ENCODE data around the gene GNB2. TPM values are rescaled to one million over a fixed set of nuclear protein-coding genes. Genes with fewer than 3 reads are reported as not detected.
A peak's percentile ranks its signal among the peaks of the same experiment; 100 is the strongest.
"Not testable (repeated sequence)": the region's sequence is repeated elsewhere in the genome, so short reads cannot be mapped to it uniquely, and the experiment has no call there.

The GNB2 gene
- total RNA-seq, 2 donors from 2014 or later = 176 to 255 TPM

DNA sequence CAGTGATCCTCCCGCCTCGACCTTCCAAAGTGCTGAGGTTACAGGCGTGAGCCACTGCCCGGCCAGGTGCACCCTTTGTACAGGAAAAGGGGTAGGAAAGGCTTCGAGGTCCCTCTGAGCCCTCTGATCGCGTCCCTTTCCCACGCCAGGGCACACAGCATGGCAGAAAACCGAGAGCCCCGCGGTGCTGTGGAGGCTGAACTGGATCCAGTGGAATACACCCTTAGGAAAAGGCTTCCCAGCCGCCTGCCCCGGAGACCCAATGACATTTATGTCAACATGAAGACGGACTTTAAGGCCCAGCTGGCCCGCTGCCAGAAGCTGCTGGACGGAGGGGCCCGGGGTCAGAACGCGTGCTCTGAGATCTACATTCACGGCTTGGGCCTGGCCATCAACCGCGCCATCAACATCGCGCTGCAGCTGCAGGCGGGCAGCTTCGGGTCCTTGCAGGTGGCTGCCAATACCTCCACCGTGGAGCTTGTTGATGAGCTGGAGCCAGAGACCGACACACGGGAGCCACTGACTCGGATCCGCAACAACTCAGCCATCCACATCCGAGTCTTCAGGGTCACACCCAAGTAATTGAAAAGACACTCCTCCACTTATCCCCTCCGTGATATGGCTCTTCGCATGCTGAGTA lies 33.3 kb downstream of the GNB2 start:
- Histone ChIP-seq H3K9me3 (no peaks in the 10 kb centered on the region), H3K4me1 (ENCODE audit: control insufficient read depth in 1 of 2, low read depth in 2 of 2) (peaks cover 13 to 27% of the 10 kb centered on the region in 2 donors), H3K27me3 (replicated peaks; ENCODE audit: insufficient read depth) (no peaks in the 10 kb centered on the region), H3K36me3 (peaks cover 4% of the 10 kb centered on the region), H3K4me3 (peak overlapping the region; percentile 97), H3K27ac (no peak overlapping the region)
- ATAC-seq (ENCODE audit: insufficient number of reproducible peaks, low FRiP score, low read depth) = no peak
- no peak for DNase-seq (ENCODE audit: low spot score)
- TF ChIP-seq, protein P1, sequence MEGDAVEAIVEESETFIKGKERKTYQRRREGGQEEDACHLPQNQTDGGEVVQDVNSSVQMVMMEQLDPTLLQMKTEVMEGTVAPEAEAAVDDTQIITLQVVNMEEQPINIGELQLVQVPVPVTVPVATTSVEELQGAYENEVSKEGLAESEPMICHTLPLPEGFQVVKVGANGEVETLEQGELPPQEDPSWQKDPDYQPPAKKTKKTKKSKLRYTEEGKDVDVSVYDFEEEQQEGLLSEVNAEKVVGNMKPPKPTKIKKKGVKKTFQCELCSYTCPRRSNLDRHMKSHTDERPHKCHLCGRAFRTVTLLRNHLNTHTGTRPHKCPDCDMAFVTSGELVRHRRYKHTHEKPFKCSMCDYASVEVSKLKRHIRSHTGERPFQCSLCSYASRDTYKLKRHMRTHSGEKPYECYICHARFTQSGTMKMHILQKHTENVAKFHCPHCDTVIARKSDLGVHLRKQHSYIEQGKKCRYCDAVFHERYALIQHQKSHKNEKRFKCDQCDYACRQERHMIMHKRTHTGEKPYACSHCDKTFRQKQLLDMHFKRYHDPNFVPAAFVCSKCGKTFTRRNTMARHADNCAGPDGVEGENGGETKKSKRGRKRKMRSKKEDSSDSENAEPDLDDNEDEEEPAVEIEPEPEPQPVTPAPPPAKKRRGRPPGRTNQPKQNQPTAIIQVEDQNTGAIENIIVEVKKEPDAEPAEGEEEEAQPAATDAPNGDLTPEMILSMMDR (IDR thresholded peaks at IDR 0.05) = no peak

DNA sequence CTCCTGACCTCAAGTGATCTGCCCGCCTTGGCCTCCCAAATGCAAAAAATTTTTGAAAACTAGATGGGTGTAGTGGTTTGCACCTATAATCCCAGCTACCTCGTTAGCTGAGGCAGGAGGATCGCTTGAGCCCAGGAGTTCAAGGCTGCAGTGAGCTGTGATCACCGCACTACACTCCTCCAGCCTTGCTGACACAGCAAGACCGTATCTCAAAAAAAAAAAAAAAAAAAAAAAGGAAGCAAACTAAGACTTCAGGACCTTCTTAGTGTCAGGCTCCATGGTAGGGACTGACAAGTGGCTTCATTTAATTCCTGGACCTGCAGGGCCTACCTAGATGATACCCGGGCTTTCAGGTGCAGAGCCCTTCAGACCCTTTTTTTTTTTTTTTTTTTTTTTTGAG lies 34.9 kb downstream of the GNB2 start:
- TF ChIP-seq, protein P1 (IDR thresholded peaks at IDR 0.05) = no peak
- H3K36me3 ChIP-seq = peaks cover 4% of the 10 kb centered on the region
- ATAC-seq (ENCODE audit: insufficient number of reproducible peaks, low FRiP score, low read depth) (no peak), DNase-seq (ENCODE audit: low spot score) (no peak)
- no peaks in the 10 kb centered on the region for H3K9me3 ChIP-seq
- H3K4me3 ChIP-seq = no peak overlapping the region
- H3K27ac ChIP-seq = no peak overlapping the region
- H3K27me3 ChIP-seq (replicated peaks; ENCODE audit: insufficient read depth) = no peaks in the 10 kb centered on the region
- H3K4me1 ChIP-seq (ENCODE audit: control insufficient read depth in 1 of 2, low read depth in 2 of 2) = peaks cover 13 to 27% of the 10 kb centered on the region in 2 donors

DNA sequence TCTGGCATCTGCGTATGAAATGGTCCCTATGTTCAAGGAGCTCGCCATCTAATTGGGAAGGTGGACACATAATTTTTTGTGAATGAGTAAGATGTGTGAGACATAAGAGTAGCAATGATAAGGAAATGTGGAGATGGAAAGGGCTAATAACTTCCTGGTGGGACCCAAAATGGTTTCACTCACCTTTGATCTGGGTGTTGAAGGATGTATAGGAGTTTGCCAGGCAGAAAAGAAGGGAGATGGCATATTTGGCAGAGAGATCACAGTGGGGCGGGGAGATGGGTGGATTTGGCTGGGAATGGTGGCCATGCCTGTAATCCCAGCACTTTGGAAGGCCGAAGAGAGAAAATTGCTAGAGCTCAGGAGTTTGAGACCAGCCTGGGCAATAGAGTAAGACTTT lies 36.9 kb downstream of the GNB2 start:
- TF ChIP-seq, protein P1 (IDR thresholded peaks at IDR 0.05) = no peak
- Histone ChIP-seq H3K9me3 (no peaks in the 10 kb centered on the region), H3K4me3 (no peak overlapping the region), H3K27ac (no peak overlapping the region), H3K4me1 (ENCODE audit: control insufficient read depth in 1 of 2, low read depth in 2 of 2) (peaks cover 6 to 21% of the 10 kb centered on the region in 2 donors), H3K27me3 (replicated peaks; ENCODE audit: insufficient read depth) (no peaks in the 10 kb centered on the region), H3K36me3 (peaks cover 4% of the 10 kb centered on the region)
- DNase-seq (ENCODE audit: low spot score) = no peak
- no peak for ATAC-seq (ENCODE audit: insufficient number of reproducible peaks, low FRiP score, low read depth)

DNA sequence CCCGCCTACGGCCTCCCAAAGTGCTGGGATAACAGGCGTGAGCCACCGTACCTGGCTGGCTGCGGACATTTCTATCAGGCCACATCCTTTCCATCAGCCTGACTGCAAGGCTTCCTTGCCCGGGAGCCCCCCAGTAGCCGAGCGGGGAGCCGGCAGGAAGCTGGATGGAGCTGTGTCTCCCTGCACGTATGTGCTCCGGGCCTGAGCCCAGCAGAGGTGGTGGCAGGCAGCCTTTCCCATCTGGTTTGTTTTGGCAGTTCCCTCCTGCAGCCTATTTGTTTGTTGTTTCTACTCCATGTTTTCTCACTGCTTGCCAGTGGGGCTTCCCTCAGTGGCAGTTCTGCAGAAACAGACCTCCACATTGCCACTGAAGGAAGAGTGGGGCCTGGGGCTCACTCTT lies 37.8 kb downstream of the GNB2 start:
- ATAC-seq (ENCODE audit: insufficient number of reproducible peaks, low FRiP score, low read depth) (no peak), DNase-seq (ENCODE audit: low spot score) (no peak)
- Histone ChIP-seq H3K9me3 (no peaks in the 10 kb centered on the region), H3K4me3 (no peak overlapping the region), H3K27ac (no peak overlapping the region), H3K36me3 (peaks cover 4% of the 10 kb centered on the region), H3K4me1 (ENCODE audit: control insufficient read depth in 1 of 2, low read depth in 2 of 2) (peaks cover 6 to 21% of the 10 kb centered on the region in 2 donors), H3K27me3 (replicated peaks; ENCODE audit: insufficient read depth) (no peaks in the 10 kb centered on the region)
- TF ChIP-seq, protein P1 (IDR thresholded peaks at IDR 0.05) = no peak

DNA sequence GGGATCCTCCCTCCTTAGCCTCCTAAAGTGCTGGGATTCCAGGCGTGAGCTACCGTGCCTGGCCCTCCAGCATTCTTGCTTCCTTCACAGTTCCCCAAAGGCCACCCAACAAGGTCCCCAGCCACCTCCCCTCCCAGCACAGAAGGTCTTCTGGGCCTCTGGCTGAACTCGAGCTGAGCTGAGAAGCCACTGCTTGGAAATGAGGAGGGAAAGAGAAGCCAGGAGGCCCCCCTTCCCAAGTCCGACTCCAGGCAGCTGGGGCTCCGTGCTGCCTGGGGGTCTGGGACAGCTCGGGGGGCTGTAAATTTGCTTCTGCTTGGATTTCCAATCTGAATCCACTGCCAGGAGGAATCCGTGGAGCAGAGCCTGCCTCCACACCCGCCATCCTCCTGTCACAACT lies 41.2 kb downstream of the GNB2 start:
- H3K27me3 ChIP-seq (replicated peaks; ENCODE audit: insufficient read depth) = no peaks in the 10 kb centered on the region
- H3K4me1 ChIP-seq (ENCODE audit: control insufficient read depth in 1 of 2, low read depth in 2 of 2) = peaks cover 0 to 7% of the 10 kb centered on the region in 2 donors
- H3K9me3 ChIP-seq = no peaks in the 10 kb centered on the region
- TF ChIP-seq, protein P1 (IDR thresholded peaks at IDR 0.05) = no peak
- ATAC-seq (ENCODE audit: insufficient number of reproducible peaks, low FRiP score, low read depth) = no peak
- H3K27ac ChIP-seq = no peak overlapping the region
- H3K36me3 ChIP-seq = no peaks in the 10 kb centered on the region
- no peak overlapping the region for H3K4me3 ChIP-seq
- no peak for DNase-seq (ENCODE audit: low spot score)

DNA sequence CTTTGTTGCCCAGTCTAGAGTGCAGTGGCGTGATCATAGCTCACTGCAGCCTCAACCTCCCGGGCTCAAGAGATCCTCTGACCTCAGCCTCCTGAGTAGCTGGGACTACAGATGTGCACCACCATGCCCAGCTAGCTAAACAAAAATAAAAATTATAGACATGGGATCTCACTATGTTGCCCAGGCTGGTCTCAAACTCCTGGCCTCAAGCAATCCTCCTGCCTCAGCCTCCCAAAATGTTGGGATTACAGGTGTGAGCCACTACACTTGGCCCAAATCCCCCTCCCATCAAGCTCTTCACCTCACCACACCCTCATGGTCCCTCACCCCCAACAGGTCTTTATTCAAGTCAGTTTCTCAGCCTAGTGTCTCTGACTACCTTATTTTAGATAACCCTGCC lies 43.5 kb downstream of the GNB2 start:
- peaks cover 0 to 10% of the 10 kb centered on the region in 2 donors for H3K4me1 ChIP-seq (ENCODE audit: control insufficient read depth in 1 of 2, low read depth in 2 of 2)
- H3K9me3 ChIP-seq; H3K27me3 ChIP-seq (replicated peaks; ENCODE audit: insufficient read depth); H3K27ac ChIP-seq; H3K36me3 ChIP-seq; ATAC-seq (ENCODE audit: insufficient number of reproducible peaks, low FRiP score, low read depth); DNase-seq (ENCODE audit: low spot score); H3K4me3 ChIP-seq: not testable (repeated sequence)
